Colon (tissue), 2 donors: Measurements from ENCODE around the gene EFCAB10.
"Not testable (repeated sequence)": the region's sequence is repeated elsewhere in the genome, so short reads cannot be mapped to it uniquely, and the experiment has no call there.

Experiments used
- FAIRE-seq: peaks from 2 replicates; lab custom pipeline; 2012; peaks lifted over from hg19 to GRCh38; lab: Jason Lieb, UNC
- donor health status: control.
- donor health status: control.

Gene EFCAB10

DNA sequence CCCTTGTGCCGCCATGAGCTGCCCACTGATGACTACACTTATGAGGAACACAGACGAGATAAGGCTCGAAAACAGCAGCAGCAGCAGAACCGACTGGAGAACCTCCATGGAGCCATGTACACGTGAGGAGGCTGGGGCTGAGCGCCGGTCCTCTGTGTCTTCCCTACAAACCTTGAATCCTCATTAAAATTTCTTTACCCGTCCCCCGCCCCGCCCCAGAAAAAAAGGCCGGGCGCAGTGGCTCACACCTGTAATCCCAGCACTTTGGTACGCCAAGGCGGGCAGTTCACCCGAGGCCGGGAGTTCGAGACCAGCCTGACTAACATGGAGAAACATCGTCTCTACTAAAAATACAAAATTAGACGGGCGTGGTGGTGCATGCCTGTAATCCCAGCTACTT, 50.7 kb downstream of the EFCAB10 start:
- no peak for FAIRE-seq

DNA sequence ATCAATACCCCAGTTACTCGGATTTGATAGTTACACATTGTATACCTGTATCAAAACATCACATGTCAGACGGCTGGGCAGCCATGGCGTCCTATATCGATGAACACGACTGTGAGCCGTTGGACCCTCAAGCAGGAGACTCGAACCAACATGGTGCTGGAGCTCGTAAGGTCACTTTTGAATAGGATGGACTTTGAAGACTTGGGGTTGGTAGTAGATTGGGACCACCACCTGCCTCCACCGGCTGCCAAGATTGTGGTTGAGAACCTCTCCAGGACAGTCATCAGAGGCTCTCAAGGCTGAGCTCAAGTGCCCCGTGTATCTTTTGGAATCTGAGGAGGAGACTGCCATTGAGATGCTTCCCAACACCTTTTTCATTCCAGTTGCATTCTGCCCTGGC, 51.2 kb downstream of the EFCAB10 start:
- FAIRE-seq = no peak

DNA sequence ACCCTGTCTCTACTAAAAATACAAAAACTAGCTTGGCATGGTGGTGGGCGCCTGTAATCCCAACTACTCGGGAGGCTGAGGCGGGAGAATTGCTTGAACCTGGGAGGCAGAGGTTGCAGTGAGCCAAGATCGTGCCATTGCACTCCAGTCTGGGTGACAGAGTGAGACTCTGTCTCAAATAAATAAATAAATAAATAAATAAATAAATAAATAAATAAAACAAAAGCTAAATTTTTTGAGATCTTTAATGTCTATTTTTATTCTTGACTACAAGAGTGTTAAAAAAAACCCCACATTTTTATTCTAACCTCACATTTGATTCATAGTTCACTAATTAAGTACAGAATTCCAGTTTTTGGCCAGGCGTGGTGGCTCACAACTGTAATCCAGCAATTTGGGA, 53.6 kb downstream of the EFCAB10 start:
- FAIRE-seq = not testable (repeated sequence)

DNA sequence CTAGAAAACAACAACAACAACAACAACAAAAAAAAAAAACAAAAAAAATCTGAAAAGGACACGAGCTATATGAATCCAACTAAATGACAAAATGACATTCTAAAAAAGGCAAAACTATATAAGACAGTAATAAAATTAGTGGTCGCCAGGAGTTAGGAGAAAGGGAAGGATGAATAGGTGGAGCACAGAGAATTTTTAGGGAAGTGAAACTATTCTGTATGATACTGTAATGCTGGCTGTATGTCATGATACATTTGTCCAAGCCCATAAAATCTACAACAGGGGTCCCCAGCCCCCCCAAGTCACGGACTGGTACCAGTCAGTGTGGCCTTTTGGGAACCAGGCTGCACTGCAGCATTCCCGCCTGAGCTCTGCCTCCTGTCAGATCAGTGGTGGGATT, 56.5 kb downstream of the EFCAB10 start:
- no peak for FAIRE-seq

DNA sequence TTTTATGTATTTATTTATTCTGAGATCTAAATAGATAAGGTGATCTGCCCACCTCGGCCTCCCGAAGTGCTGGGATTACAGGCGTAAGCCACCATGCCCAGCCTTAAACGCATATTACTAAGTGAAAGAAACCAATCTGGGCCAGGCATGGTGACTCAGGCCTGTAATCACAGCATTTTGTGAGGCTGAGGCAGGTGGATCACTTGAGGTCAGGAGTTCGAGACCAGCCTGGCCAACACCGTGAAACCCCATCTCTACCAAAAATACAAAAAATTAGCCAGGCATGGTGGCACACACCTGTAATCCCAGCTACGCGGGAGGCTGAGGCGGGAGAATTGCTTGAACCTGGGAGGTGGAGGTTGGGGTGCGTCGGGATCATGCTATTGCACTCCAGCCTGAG, 56.9 kb downstream of the EFCAB10 start:
- FAIRE-seq = not testable (repeated sequence)

DNA sequence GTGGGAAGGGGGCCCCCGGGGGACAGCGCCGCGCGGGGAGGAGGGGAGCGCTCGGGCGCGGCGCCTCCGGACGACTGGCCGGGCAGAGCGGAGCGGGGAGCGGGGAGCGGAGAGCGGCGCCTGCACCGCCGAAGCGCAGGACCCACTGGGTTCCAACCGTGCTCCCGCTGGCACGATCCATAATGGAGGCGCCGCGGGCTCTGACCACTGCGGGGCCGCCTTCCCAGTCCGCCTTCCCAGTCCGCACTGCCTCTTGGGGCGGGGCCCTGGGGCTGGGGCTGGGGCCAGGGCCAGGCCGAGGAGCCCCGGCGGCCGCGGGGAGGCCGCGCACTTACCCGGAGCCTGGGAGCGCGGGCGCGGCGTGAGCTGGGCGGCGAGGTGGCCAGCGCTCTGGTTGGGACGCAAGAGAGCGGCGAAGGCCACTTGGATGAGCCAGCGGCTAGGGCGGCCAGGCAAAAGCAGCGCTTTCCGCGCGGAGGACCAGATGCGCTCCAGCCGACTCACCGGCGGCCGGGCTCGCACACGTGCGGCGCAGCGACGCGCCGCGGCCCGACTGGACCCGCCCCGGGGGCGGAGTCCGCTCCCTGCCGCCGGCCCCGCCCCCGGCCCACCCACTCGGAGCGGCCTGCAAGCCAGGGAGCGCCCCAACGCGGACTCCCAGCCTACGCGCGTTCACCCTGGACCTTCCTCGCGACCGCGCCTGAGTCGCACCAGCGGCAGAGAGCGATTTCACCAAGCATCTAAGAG, 59.4 kb downstream of the EFCAB10 start, which contains the start of gene PUS7:
Gene PUS7, minus strand, starts transcription at position 555 of the 747 bp plus-strand sequence. CDS start 13,759 bp downstream, outside the sequence.
- FAIRE-seq = no peak

DNA sequence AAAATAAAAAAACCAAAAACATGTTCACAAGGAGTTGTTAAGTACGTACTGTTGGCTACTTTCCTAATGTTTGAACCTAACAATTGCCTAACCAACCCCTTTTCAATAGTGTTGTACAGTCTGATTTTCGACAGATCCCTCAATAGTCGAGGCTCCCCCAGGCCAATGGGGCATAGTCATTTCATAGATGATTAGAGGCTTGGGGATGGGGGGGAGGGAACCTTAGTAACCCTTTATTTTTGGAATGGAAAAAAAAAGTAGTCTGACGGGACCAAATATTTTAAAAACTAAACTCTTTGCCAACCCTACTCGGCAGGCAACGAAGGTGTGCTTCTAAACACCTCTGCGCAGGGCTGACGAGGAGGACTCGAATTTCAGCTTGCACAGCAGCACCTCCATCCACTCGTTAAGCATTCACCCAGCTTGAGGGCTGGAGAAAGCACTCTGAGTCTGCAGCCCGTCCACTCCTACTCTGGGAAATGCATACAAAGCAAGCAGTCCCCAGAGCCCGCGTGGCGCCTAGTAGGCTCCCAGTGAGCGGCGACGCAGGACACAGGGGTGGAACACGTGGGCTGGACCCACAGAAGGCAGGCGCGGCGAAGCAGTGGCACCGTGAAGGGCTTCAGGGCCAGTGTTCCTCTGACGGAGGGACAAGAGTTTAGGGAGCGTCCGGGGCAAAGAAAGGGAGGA, 60.1 kb downstream of the EFCAB10 start:
- no peak for FAIRE-seq

DNA sequence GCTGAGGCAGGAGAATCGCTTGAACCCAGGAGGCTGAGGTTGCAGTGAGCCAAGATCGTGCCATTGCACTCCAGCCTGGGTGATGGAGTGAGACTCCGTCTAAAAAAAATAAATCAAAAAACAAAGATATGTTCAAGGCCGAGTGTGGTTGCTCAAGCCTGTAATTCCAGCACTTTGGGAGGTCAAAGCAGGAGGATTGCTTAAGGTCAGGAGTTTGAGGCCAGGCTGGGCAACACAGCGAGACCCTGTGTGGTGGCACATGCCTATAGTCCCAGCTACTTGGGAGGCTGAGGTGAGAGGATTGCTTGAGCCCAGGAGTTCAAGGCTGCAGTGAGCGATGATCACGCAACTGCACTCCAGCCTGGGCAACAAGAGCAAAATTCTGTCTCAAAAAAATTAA, 60.7 kb downstream of the EFCAB10 start:
- not testable (repeated sequence) for FAIRE-seq

DNA sequence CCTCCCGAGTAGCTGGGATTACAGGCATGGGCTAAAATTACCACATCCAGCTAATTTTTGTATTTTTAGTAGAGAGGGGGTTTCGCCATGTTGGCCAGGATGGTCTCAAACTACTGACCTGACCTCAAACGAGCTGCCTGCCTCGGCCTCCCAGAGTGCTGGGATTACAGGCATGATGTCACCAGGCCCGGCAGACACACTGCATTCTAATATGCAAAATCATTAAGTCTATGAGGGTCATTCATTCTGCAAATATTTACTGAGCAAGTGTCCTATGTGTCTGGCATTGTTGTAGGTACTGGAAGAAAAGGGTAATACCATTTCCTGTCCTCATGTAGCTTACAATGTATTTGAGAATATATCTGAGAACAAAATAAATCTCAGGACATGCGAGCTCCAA, 61.9 kb downstream of the EFCAB10 start:
- FAIRE-seq = no peak

DNA sequence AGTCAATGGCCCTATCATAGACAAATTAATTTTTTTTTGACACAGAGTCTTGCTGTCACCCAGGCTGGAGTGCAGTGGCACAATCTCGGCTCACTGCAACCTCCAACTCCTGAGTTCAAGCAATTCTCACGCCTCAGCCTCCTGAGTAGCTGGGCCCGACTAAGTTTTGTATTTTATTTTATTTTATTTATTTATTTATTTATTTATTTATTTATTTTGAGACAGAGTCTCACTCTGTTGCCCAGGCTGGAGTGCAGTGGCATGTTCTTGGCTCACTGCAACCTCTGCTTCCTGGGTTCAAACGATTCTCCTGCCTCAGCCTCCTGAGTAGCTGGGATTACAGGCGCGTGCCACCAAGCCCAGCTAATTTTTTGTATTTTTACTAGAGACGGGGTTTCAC, 65.7 kb downstream of the EFCAB10 start:
- FAIRE-seq = not testable (repeated sequence)
